Thyroid gland (tissue), 4 donors: Measurements from ENCODE around the gene LDLRAD4.

ENCODE experiments used
- POLR2A ChIP-seq, 2 donors: fragments of 450-650 bp; IDR thresholded peaks; one replicate each; pipeline ENCODE4 v1.6.1; 2017; ENCODE audit warnings: antibody characterized with exemption in 2 of 2, mild to moderate bottlenecking in 2 of 2, moderate library complexity in 1 of 2
- TF ChIP-seq, protein P1 (sequence below), 6 experiments: fragments of 200-600 bp in 3 of 6; fragments of 450-650 bp in 3 of 6; sonication (generic) in 3 of 6; IDR thresholded peaks; one replicate each; pipeline ENCODE4 v1.5.1; 2016 to 2019; ENCODE audit warnings: antibody characterized with exemption in 6 of 6, mild to moderate bottlenecking in 2 of 6, inconsistent platforms in 1 of 6, moderate library complexity in 1 of 6

DNA sequence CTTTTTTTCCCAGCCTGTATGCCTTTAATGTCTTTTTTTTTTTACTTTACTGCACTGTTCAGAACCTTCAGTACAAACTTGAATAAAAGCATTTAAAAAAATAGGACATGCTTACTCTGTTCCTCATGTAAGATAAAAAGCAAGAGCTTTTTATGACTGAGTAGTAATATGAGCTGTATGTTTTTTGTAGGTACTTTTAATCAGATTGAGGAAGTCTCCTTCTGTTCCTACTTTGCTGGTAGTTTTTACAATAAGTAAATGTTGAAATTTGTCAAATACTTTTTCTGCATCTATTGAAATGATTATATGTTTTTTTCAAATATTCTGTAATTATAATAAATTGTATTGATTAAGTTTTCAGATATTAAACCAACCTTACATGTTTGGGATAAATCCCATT is 318.0 kb downstream of the LDLRAD4 start:
- no peak for TF ChIP-seq POLR2A (IDR thresholded peaks at IDR 0.05)
- TF ChIP-seq, protein P1, sequence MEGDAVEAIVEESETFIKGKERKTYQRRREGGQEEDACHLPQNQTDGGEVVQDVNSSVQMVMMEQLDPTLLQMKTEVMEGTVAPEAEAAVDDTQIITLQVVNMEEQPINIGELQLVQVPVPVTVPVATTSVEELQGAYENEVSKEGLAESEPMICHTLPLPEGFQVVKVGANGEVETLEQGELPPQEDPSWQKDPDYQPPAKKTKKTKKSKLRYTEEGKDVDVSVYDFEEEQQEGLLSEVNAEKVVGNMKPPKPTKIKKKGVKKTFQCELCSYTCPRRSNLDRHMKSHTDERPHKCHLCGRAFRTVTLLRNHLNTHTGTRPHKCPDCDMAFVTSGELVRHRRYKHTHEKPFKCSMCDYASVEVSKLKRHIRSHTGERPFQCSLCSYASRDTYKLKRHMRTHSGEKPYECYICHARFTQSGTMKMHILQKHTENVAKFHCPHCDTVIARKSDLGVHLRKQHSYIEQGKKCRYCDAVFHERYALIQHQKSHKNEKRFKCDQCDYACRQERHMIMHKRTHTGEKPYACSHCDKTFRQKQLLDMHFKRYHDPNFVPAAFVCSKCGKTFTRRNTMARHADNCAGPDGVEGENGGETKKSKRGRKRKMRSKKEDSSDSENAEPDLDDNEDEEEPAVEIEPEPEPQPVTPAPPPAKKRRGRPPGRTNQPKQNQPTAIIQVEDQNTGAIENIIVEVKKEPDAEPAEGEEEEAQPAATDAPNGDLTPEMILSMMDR (IDR thresholded peaks at IDR 0.05), result no peak
